Measurements from ENCODE around the gene CHST15.

Gene CHST15

GRCh38 chr10:124030061-124030460 is 63.3 kb downstream of the CHST15 start:
- DNase-seq (ENCODE audit: low read depth in 2 of 2), result no peak

GRCh38 chr10:124029559-124029958 is 63.8 kb downstream of the CHST15 start:
- DNase-seq (ENCODE audit: low read depth in 2 of 2), result no peak

GRCh38 chr10:124028700-124029480 is 64.5 kb downstream of the CHST15 start:
- DNase-seq (ENCODE audit: low read depth in 2 of 2), result no peak

- DNase-seq (ENCODE audit: low read depth in 2 of 2), result no peak
These were observed 65.7 kb downstream of the CHST15 start for GRCh38 chr10:124027651-124028050.

- DNase-seq (ENCODE audit: low read depth in 2 of 2), result no peak
These were observed 66.3 kb downstream of the CHST15 start for GRCh38 chr10:124027031-124027611.

GRCh38 chr10:124026589-124026939 is 66.8 kb downstream of the CHST15 start:
- DNase-seq (ENCODE audit: low read depth in 2 of 2), result no peak

GRCh38 chr10:124025660-124026588 is 67.5 kb downstream of the CHST15 start:
- DNase-seq (ENCODE audit: low read depth in 2 of 2), result no peak

- DNase-seq (ENCODE audit: low read depth in 2 of 2), result no peak
These were observed 68.2 kb downstream of the CHST15 start for GRCh38 chr10:124025152-124025551.

GRCh38 chr10:124022066-124022465 is 71.3 kb downstream of the CHST15 start:
- no peak for DNase-seq (ENCODE audit: low read depth in 2 of 2)

- DNase-seq (ENCODE audit: low read depth in 2 of 2), result no peak
These were observed 72.2 kb downstream of the CHST15 start for GRCh38 chr10:124020981-124021815.

GRCh38 chr10:124019886-124020797 is 73.3 kb downstream of the CHST15 start:
- DNase-seq (ENCODE audit: low read depth in 2 of 2), result no peak

- DNase-seq (ENCODE audit: low read depth in 2 of 2), result no peak
These were observed 74.4 kb downstream of the CHST15 start for GRCh38 chr10:124018886-124019525.

GRCh38 chr10:124017729-124018128 is 75.7 kb downstream of the CHST15 start:
- no peak for DNase-seq (ENCODE audit: low read depth in 2 of 2)

GRCh38 chr10:124016804-124017375 is 76.5 kb downstream of the CHST15 start:
- DNase-seq (ENCODE audit: low read depth in 2 of 2), result no peak

GRCh38 chr10:124015991-124016390 is 77.4 kb downstream of the CHST15 start:
- no peak for DNase-seq (ENCODE audit: low read depth in 2 of 2)

GRCh38 chr10:124014416-124015154 is 78.8 kb downstream of the CHST15 start:
- no peak for DNase-seq (ENCODE audit: low read depth in 2 of 2)

GRCh38 chr10:124013916-124014315 is 79.5 kb downstream of the CHST15 start:
- DNase-seq (ENCODE audit: low read depth in 2 of 2), result no peak

- no peak for DNase-seq (ENCODE audit: low read depth in 2 of 2)
These were observed 80.4 kb downstream of the CHST15 start for GRCh38 chr10:124012991-124013390.

GRCh38 chr10:124012583-124012982 is 80.8 kb downstream of the CHST15 start:
- no peak for DNase-seq (ENCODE audit: low read depth in 2 of 2)

All from stimulated activated CD4-positive, alpha-beta T cell treated with anti-CD3 and anti-CD28 coated beads, Interleukin-1b, Interleukin-23, amount 100 ng/mL, for 1 hour (primary cell).